ENCODE results near the gene MLPH. TPM values are rescaled to one million over a fixed set of nuclear protein-coding genes. Genes with fewer than 3 reads are reported as not detected.

The MLPH gene
- total RNA-seq, 4 donors from 2014 or later, result 1.8 to 13.8 (median 10.8) TPM

DNA sequence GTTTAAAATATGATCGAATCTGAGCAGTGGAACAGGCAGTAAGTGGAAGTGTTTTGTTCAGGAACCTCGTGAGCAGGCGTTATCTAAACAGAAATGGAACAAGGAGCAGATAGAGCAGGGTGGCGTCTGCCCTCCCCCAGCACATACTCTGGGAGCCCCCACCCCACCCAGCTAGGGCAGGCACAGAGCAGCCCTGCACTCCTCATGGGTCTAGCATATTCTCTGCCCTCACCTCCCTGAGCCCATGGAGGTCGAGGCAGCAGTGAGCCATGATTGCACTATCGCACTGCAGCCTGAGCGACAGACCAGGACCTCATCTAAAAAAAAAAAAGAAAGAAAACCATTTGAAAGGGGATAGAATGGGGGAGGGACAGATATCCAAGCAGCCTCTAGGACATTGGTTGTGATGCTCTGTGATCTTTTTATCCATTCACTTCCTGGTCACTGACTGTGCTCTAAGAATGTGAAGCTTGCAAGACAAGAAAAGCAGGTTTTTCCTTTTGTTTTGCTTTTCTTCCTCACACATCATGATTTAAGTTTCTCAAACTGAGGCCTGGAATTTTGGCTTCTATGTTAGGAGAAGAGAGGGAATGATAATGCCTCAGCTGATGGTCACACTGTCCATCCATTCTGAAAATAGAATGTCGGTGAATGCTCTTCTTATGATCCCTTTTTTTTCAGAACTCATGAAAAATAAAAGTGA lies 3.1 kb downstream of the MLPH start:
- Histone ChIP-seq H3K27me3 (peaks cover 40% of the 10 kb centered on the region), H3K27ac (peak overlapping the region in 1 of 4 donors; percentile 3), H3K9me3 (peaks cover 0 to 28% (median 2%) of the 10 kb centered on the region in 3 donors), H3K4me3 (no peak overlapping the region), H3K36me3 (no peaks in the 10 kb centered on the region), H3K4me1 (peaks cover 0 to 18% (median 12%) of the 10 kb centered on the region in 3 donors)
- no peak for ATAC-seq
- 33 to 68% methylated on average over 2 to 6 of the region's 8 CpGs for WGBS, 2 donors (ENCODE audit: low coverage in 1 of 2)
- no peak for TF ChIP-seq POLR2AphosphoS5 (IDR thresholded peaks at IDR 0.05)
- TF ChIP-seq, protein P1, sequence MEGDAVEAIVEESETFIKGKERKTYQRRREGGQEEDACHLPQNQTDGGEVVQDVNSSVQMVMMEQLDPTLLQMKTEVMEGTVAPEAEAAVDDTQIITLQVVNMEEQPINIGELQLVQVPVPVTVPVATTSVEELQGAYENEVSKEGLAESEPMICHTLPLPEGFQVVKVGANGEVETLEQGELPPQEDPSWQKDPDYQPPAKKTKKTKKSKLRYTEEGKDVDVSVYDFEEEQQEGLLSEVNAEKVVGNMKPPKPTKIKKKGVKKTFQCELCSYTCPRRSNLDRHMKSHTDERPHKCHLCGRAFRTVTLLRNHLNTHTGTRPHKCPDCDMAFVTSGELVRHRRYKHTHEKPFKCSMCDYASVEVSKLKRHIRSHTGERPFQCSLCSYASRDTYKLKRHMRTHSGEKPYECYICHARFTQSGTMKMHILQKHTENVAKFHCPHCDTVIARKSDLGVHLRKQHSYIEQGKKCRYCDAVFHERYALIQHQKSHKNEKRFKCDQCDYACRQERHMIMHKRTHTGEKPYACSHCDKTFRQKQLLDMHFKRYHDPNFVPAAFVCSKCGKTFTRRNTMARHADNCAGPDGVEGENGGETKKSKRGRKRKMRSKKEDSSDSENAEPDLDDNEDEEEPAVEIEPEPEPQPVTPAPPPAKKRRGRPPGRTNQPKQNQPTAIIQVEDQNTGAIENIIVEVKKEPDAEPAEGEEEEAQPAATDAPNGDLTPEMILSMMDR (IDR thresholded peaks at IDR 0.05), result no peak
- TF ChIP-seq EP300 (IDR thresholded peaks at IDR 0.05), result no peak
- TF ChIP-seq POLR2A (IDR thresholded peaks at IDR 0.05), result no peak

DNA sequence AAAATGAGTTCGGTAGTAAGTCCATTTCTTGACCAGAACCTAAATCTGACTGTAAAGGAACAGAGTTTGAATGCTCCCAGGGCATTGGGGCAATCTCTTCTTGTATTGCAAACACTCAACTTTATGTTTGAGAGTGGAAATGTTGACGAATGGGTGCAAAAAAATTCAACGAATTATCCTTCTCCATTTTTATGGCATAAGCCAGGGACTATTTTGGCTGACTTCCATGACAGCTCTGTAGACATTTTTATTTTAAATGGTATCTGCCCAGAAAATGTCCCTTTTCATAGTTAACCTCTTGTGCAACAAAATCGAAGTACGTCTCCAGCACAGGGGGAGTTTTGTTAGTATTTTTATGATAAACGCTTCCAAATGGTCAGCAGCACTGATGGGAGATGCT lies 3.7 kb downstream of the MLPH start:
- no peak for ATAC-seq
- Histone ChIP-seq H3K27me3 (peaks cover 37% of the 10 kb centered on the region), H3K4me3 (no peak overlapping the region), H3K36me3 (no peaks in the 10 kb centered on the region), H3K27ac (no peak overlapping the region), H3K9me3 (peaks cover 0 to 28% (median 2%) of the 10 kb centered on the region in 3 donors), H3K4me1 (peaks cover 0 to 18% (median 12%) of the 10 kb centered on the region in 3 donors)
- TF ChIP-seq POLR2A (IDR thresholded peaks at IDR 0.05) (no peak), POLR2AphosphoS5 (IDR thresholded peaks at IDR 0.05) (no peak), EP300 (IDR thresholded peaks at IDR 0.05) (no peak)
- TF ChIP-seq, protein P1 (IDR thresholded peaks at IDR 0.05), result no peak
- WGBS, 2 donors (ENCODE audit: low coverage in 1 of 2), result 67 to 84% methylated on average over 5 to 6 of the region's 6 CpGs

DNA sequence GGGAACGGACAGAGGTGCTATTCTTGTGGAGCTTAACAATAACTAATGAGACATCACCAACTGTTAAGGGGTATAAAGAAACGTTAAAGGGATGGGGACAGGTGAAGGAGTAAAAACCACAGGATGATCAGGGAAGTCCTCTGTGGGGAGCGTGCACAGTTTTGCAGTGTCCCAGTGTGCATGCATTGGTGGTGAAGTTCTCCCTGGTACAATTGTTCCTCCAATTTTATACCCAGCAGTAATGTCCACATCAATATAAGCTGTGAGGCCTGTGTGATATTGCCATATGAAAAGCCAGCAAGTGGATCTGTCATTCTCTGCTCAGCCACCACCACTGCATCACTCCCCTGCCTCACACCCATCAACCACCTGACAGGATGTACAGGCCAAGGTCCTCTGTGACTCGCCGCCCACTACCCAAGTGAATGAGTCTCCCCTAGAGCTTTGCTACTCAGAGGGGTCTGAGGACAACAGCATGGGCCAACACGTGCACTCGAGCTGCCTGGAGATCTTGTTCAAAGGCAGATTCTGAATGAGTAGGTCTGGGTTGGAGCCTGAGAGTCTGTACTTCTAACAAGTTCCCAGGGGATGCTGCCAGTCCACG lies 4.6 kb downstream of the MLPH start:
- Histone ChIP-seq H3K36me3 (no peaks in the 10 kb centered on the region), H3K27me3 (peaks cover 37% of the 10 kb centered on the region), H3K4me1 (peaks cover 0 to 10% (median 6%) of the 10 kb centered on the region in 3 donors), H3K4me3 (no peak overlapping the region), H3K27ac (no peak overlapping the region), H3K9me3 (peaks cover 0 to 28% (median 2%) of the 10 kb centered on the region in 3 donors)
- no peak for ATAC-seq
- WGBS, 2 donors (ENCODE audit: low coverage in 1 of 2), result 72 to 100% methylated on average over 2 of the region's 8 CpGs
- TF ChIP-seq POLR2AphosphoS5 (IDR thresholded peaks at IDR 0.05), result no peak
- TF ChIP-seq EP300 (IDR thresholded peaks at IDR 0.05), result no peak
- TF ChIP-seq POLR2A (IDR thresholded peaks at IDR 0.05), result no peak
- TF ChIP-seq, protein P1 (IDR thresholded peaks at IDR 0.05), result no peak

DNA sequence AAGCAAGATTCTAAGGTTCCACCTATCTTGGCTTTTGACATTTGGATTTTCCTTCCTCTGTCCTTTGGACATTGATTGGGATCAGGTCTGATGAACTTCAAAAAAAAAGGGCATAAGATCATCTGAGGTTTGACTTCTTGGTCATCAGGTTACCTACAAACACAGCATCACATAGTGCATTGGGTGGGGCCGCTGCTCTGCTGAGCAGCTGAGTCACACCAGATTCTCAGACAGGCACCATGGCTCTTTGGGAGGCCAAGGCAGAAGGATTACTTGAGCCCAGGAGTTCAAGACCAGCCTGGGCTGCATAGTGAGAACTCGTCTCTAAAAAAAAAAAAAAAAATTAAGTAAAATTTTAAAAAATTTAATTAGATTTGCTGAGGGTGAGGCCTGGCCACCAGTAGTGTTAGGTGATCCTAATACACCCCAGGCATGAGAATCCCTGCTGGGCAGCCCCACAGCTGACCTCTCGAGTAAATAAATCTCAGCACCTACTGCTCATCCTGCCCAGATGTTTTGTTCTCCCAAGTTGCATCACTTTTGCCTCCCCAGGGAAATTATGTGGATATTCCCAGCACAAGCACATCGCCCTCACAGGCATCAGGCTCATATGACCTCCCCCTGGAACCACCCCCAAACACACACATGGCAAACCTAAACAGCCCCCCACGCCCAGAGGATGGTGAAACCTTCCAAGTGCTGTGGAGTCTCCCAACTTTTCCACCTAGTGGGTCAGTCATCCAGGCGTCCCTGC lies 5.3 kb downstream of the MLPH start:
- no peak overlapping the region for H3K27ac ChIP-seq
- peaks cover 0 to 3% (median 0%) of the 10 kb centered on the region in 3 donors for H3K4me1 ChIP-seq
- no peak for TF ChIP-seq POLR2AphosphoS5 (IDR thresholded peaks at IDR 0.05)
- TF ChIP-seq EP300 (IDR thresholded peaks at IDR 0.05), result no peak
- TF ChIP-seq, protein P1 (IDR thresholded peaks at IDR 0.05), result no peak
- TF ChIP-seq POLR2A (IDR thresholded peaks at IDR 0.05), result no peak
- WGBS, 2 donors (ENCODE audit: low coverage in 1 of 2), result 79 to 100% methylated on average over 2 of the region's 6 CpGs
- peaks cover 31% of the 10 kb centered on the region for H3K27me3 ChIP-seq
- no peak for ATAC-seq
- H3K9me3 ChIP-seq, result peaks cover 0 to 28% (median 2%) of the 10 kb centered on the region in 3 donors
- H3K36me3 ChIP-seq, result no peaks in the 10 kb centered on the region
- no peak overlapping the region for H3K4me3 ChIP-seq
